Fibroblast of pulmonary artery (primary cell): Measurements from ENCODE around the gene PANK4.

Source experiments
- DNase-seq: peaks from one replicate; pipeline ENCODE4 v3.0.0-alpha.2; 2010; ENCODE audit warnings: low read depth
- H3K4me3 ChIP-seq: replicated peaks from 2 replicates; pipeline ENCODE4 v1.5.1; 2011; ENCODE audit warnings: low read depth, mild to moderate bottlenecking, control low read depth, low read length, moderate library complexity
- CTCF ChIP-seq: IDR thresholded peaks from 2 replicates; pipeline ENCODE4 v1.5.1; 2011; ENCODE audit warnings: mild to moderate bottlenecking, control low read depth, low read length, inconsistent platforms; ENCODE audit errors: missing control alignments

PANK4 gene

GRCh38 chr1:2537784-2538115 is 11.4 kb upstream of the PANK4 start:
- H3K4me3 ChIP-seq: no peak overlapping the region
- no peak for DNase-seq
- no peak for TF ChIP-seq CTCF

- TF ChIP-seq CTCF: no peak
- no peak for DNase-seq
- H3K4me3 ChIP-seq: no peak overlapping the region
These were observed 9.6 kb upstream of the PANK4 start for GRCh38 chr1:2535981-2536380.

- TF ChIP-seq CTCF: no peak
- H3K4me3 ChIP-seq: no peak overlapping the region
- no peak for DNase-seq
These were observed 9.1 kb upstream of the PANK4 start for GRCh38 chr1:2535455-2535854.

GRCh38 chr1:2534687-2535441 is 8.5 kb upstream of the PANK4 start:
- no peak overlapping the region for H3K4me3 ChIP-seq
- DNase-seq: peak; percentile 43
- TF ChIP-seq CTCF: no peak

GRCh38 chr1:2534315-2534686 is 7.9 kb upstream of the PANK4 start:
- DNase-seq: no peak
- no peak for TF ChIP-seq CTCF
- no peak overlapping the region for H3K4me3 ChIP-seq

GRCh38 chr1:2533365-2533764 is 7.0 kb upstream of the PANK4 start:
- no peak for TF ChIP-seq CTCF
- no peak for DNase-seq
- H3K4me3 ChIP-seq: no peak overlapping the region

- no peak for DNase-seq
- no peak overlapping the region for H3K4me3 ChIP-seq
- no peak for TF ChIP-seq CTCF
These were observed 6.2 kb upstream of the PANK4 start for GRCh38 chr1:2532485-2533160.
